HEK293T (cell line): ENCODE data around the gene COPS2.

Source experiments
- BHLHE40 ChIP-seq: fragments of 450-650 bp; IDR thresholded peaks from 2 replicates; pipeline ENCODE4 v1.6.1; 2016; ENCODE audit warnings: mild to moderate bottlenecking, moderate library complexity, borderline replicate concordance
- LEF1 ChIP-seq: fragments of 450-650 bp; IDR thresholded peaks from 2 replicates; pipeline ENCODE4 v1.6.1; 2017; ENCODE audit warnings: mild to moderate bottlenecking, borderline replicate concordance
- NFRKB ChIP-seq: fragments of 450-650 bp; IDR thresholded peaks from 2 replicates; pipeline ENCODE4 v1.6.1; 2016; ENCODE audit warnings: mild to moderate bottlenecking, moderate library complexity
- SP1 ChIP-seq: fragments of 450-650 bp; IDR thresholded peaks from 2 replicates; pipeline ENCODE4 v1.6.1; 2017
- SUZ12 ChIP-seq: fragments of 450-650 bp; IDR thresholded peaks from 2 replicates; pipeline ENCODE4 v1.6.1; 2016; ENCODE audit warnings: mild to moderate bottlenecking

DNA sequence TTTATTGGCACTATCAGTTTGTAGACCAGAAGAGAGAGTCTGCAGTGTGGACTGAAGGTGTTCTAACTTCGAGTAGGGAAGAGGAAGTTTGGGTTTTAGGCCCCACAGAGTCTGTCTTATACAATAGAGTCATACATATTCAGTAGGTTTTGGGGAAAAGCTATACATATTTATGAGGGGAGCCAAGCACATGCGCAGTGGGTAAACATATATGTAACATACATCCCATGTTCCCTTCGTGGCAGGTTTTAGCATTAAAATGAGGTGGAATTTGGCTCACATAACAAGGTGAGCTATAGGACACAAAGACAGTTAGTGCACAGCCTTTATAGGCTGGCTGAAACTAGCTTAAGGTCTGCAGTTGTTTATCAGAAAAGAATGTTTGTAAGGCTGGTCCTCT, 19.5 kb upstream of the COPS2 start:
- TF ChIP-seq NFRKB (no peak), SP1 (no peak), BHLHE40 (no peak), SUZ12 (no peak), LEF1 (no peak)
